GM19395 (cell line): Measurements from ENCODE around the gene ADARB2.

ENCODE experiments used
- ATAC-seq: cut with Tn5 transposase; IDR thresholded peaks from one replicate; pipeline ENCODE4 v1.9.1; 2021; ENCODE audit warnings: mild to moderate bottlenecking, moderate library complexity; ENCODE audit not compliant: unreplicated experiment

ADARB2 gene

DNA sequence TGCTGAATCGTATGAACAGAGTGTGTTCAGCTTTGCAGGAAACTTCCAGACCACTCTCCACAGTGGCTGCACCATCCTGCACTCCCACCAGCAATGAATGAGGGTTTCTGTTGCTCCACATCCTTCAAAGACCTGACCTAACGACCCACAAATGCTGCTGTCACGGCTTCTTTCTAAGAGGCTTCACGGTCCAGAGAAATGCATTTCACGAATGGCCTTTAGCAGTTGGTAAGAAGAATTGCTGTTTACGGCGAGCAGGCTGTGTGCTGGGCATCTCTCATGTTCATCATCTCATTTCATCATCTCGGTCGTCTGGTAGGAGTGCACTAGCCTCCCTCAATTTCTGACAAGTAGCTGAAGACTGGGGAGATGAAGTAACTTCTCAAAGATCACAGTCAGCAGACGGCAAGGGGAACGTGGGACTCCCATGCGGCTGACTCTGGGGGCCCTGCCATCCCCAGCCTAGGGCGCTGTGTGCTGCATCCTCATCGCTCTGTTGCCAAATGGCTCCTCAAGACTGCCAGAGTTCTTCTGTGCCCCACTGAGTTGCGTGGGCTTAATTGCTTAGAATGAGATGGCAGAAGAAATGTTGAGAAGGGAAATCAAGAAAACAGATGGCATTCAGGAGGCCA is 72.9 kb downstream of the ADARB2 start:
- ATAC-seq, result no peak

DNA sequence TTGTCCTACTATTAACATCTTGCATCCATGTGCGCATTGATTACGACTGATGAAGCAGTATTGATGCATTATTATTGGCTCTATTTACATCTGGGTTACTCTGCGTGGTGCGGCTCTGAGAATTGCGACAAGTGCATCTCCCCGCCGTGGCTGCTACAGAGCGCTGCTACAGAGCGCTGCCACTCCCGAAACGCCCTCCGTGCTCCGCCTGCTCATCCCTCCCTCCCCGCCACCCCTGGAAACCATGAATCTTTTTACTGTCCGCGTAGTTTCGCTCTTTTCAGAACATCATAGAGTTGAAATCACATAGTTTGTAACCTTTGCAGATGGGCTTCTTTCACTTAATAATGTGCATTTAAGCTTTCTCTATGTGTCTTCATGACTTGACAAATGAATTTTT is 74.1 kb downstream of the ADARB2 start:
- no peak for ATAC-seq

DNA sequence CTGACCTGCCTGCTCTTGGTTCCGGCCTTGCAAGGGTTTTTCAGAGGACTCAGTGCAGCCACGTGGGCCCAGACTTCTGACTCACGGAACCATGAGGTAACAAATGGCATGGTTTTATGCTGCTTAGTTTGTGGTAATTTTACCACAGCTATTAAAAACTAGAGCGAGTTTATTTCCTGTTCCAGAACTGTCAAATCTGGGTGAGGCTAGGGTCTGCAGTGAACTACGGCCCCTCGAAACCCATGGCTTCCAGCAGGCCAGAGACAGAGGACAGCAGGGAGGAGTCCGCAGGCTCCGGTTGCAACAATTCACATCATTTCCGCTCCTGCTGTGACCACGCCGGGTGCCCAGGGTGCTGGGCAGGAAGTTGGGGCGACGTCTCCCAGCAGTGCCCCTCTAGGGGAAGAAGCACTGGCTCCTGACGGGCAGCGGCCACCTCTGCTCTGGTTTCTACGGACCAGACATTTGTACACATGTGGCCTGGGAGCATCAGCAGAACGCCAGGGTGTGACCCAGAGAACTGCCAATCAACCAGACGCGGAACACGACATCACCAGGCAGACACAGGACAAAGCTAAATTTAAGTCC is 74.8 kb downstream of the ADARB2 start:
- ATAC-seq, result peak; percentile 37

DNA sequence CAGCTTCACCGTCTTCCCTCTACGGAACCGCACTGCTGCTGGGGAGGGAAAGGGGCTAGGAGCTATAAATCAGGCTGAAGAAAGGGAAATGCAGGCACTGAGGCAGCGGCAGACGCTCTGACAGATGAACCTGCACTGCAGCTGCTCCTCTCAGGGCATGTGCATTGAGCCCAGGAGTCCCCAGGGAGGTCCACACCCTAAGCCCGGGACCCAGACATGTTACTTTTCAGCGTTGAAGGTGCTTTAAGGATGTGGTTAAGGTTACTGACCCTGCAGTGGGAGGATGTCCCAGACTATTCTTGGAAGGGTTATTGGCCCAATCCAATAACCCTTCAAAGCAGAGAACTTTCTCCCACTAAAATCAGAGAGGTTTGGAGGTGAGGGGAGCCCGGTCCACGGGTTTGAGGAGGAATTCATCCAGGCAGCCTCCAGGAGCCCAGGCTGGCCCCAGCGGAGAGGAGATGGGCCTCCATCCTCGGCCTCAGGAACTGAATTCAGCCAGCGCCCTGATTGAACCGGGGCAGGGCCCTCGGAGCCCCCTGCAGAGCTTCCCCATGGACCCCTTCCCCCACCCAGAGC is 75.4 kb downstream of the ADARB2 start:
- ATAC-seq, result peak; percentile 74

DNA sequence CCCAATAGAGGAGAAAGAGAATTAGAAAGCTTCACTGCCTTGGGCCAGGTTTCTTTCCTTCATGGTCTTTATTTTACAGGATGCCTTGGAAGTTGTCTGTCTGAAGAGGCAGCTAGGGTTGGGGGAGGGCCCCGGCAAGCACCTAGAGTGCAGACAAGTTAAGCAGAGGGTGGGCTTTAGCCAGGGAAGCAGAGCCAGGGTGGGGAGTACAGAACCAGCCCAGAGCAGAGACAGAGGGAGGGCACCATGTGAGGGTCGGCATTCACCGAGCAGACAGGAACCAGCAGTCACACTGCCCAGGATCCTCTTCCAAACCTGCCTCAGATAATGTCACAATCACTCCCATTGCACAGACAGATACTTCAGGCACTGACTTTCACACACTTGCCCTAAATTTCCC is 75.9 kb downstream of the ADARB2 start:
- peak; percentile 3 for ATAC-seq

DNA sequence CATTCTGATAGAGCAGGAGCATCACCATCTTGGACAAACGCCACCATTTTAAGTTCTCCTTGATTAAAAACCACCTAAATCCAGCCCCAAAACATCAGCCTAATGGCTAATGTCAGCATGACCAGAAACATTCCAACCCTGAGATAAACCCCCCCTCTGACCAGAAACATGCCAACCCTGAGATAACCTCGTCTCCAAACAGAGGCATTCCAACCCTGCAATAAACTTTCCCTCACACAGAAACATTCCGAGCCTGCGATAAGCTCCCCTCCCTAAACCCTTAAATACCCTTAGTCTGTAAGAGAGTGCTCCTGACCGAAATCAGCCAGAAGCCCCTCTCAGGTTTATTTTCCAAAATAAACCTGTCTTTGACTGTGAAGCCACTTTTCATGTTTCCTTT is 76.5 kb downstream of the ADARB2 start:
- ATAC-seq, result no peak

DNA sequence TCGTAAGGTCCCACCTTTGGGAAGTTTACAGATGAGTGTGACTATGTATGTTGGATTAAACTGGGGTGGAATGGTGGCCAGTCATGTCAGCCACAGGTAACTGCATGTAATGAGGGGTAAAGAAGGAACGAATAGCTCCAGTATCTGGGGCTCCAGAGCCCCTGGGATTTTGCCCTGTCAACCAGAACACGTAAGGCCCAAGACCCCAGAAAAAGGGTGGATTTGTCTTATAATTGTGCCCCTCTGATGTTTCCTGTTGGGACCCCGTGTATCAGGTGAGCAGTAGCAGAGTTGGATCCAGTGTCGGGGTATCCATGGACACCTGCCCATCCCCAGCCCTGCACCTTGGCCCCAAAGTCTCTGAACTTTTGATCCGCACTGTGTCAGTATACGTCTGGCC is 76.9 kb downstream of the ADARB2 start:
- no peak for ATAC-seq

DNA sequence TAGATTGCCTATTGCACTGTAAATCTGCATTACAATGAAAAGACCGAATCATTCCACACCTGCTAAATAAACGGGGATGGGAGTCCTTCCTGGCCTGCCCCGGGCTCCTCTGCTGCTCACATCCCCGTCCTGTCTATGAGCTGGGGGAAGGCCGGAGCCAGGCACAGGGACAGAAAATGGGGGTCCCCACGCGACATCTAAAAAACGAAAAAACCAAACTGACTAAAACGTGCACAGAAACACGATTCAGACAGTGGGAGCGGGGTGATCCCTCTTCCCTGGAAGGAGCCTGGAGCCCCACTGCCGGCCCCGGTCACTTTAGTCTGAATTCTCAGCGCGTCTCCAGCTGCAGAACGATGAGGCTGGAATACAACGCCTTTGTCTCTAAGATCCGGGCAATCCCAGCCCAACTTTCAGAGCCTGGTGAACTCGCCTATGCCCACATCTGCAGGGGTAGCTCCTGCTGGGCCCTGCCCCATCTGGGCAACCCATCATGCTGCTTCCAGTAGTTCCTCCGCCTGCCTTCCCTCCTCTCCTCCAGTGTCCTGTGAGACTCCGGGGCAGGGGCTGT is 78.0 kb downstream of the ADARB2 start:
- no peak for ATAC-seq

DNA sequence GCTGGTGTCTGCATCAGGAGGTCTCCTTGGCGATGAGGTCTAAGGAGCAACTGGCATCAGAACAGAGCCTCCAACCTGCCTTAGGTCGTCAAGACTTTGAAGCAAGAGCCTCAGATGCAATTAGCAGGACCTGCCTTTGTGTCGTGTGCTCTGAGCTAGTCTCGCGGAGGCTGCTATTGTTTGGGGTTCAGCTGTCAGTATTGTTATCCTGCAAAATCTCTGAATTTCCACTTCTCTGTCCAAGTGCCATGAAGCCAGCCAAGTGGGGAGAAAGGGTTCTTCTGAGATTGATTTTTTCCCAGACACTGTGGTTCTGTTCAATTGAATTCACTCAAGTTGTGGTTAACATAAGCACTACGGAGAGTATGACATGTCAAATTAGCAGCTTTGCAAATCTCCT is 78.7 kb downstream of the ADARB2 start:
- no peak for ATAC-seq

DNA sequence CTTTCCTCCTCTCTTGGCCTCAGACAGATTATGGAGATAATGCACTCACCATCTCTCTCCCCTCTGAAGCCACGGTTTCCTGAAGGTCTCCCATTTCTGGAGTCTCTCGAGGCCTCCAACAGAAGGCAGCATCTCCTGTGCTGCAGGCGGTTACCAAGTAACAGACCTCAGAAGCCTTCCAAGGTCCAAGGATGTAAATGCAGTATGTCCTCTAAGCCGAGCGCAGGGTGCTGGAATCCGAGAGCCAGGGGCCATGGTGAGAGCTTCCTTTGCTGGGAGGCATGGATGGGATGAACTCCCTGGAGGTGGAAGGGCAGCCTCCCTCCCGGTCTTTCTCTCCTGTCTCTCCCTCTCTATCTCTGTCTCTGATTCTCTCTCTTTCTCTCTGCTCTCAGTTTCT is 79.8 kb downstream of the ADARB2 start:
- no peak for ATAC-seq

DNA sequence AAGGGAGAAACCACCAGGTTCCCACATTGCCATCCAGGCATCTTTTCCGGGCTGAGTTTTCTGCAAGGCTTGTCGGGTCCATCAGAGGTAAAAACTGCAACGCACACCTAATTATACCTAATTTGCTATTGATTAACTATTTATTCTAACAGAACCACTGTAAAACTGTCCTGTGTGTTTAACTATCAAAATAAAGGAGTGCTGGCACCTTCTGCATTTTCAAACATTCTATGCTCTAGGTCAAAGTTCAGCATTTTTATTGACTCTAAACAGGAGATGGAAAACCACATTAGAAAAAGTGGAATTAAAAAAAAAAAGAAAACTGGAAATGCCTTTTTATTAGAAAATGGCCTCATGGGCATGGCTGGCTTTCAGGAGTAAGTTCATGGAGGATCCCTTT is 82.0 kb downstream of the ADARB2 start:
- no peak for ATAC-seq

DNA sequence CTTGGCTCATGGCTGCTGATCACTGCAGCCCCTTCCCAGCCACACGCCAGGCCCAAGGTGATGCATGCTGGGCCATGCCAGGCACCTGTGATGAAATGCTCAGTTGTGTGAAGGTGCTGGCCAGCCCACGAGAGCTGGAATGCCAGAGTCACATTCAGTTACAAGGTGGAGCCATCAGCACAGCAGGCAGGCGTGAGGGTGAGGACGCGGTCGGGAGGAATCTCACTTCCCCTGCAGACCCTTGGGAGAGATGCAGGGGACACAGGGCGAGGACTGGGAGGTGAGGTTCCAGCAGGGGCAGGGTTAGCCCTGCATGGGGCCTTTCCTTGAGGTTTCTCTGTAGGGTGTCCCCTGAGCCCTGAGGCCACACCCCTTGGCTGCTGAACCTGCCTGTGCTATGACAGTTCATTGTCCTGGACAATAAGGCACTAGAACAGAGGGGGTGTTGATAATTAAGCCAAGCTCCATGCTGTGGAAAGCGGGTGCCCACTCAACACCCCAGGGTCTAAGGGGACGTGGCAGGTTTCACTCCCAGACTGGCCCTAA is 82.4 kb downstream of the ADARB2 start:
- ATAC-seq, result no peak

DNA sequence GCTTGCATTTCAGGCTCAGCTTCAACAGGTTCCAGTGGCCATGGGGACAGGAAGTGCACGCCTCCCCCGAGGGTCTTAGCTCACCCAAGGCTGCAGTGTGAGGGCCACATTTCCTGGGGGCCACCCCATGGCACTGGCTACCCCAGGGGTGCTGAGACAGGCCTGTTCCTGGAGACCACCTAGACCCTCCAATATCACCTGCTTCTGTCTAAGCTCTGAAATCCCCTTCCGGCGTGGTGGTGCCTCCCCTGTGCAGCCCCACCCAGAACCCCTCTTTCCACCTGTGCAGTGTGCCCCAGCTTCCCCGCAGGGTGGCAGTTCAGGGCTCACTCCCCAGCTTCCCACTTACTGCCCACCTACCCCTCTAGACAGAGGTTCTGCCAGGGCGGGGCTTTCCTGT is 83.1 kb downstream of the ADARB2 start:
- no peak for ATAC-seq

DNA sequence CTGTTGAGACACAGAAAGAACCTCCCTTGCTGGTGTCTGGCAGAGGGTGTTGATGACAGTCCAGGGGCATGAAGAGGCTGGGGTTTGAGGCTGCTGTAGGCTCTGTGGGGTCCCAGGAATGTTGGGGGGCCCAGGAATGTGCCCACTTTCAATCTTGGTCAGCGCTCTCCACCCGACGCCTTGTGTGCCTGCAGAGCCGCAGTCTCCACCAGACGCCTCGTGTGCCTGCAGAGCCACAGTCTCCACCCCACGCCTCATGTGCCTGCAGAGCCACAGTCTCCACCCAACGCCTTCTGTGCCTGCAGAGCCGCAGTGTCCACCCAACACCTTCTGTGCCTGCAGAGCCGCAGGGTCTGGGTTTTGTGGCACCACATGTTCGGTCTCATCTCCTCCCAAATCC is 84.0 kb downstream of the ADARB2 start:
- ATAC-seq, result no peak

DNA sequence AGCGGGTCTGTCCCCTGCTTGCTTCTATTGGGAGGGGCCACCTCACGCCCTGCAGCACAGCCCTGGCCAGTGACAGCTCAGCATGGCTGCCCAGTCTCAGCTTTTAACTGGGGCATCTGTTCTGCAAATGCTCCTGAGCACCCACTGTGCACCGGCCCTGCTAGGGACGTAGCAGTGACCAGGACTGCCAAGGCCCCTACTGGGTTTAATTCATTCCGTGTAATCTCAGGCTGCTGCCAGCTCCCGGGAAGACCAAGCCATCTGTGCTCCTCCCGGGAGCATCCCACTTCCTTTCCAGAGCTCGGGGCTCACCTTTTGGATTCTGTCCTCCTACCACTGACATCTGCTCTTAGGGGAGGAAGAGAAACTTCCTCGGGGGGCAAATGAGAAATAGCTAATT is 85.2 kb downstream of the ADARB2 start:
- ATAC-seq, result no peak

DNA sequence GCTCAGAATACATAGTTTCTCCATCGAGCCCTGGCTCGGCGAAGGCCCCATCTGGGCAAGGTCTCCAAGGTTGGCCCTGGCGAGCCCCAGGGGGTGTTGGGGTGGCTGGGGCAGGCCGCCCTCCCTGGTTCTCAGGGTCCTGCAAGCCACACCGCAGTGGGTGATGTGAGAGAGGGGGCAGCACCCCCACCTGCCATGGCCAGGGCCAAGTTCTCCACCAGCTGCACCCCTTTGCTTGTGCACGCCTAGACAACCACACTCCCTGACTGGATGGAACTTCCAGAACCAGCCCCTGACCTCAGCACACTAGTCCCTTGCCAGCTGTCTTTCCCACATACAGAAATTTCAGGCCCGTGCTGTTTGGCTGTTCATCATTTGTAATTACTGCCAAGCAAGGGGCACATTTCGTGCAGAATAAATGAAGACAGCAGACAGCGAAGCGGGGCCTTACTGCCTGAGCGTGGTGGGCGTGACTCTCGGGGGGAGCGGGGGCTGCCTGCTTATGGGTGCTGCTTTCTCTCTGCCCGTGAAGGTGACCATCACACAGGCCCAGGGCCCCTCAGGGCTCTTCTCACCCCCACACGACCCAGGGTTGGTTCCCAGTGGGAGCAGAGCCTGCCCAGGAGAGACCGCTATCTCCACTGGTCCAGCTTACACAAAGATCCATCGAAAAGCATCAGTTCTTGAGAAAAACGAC is 85.9 kb downstream of the ADARB2 start:
- no peak for ATAC-seq

DNA sequence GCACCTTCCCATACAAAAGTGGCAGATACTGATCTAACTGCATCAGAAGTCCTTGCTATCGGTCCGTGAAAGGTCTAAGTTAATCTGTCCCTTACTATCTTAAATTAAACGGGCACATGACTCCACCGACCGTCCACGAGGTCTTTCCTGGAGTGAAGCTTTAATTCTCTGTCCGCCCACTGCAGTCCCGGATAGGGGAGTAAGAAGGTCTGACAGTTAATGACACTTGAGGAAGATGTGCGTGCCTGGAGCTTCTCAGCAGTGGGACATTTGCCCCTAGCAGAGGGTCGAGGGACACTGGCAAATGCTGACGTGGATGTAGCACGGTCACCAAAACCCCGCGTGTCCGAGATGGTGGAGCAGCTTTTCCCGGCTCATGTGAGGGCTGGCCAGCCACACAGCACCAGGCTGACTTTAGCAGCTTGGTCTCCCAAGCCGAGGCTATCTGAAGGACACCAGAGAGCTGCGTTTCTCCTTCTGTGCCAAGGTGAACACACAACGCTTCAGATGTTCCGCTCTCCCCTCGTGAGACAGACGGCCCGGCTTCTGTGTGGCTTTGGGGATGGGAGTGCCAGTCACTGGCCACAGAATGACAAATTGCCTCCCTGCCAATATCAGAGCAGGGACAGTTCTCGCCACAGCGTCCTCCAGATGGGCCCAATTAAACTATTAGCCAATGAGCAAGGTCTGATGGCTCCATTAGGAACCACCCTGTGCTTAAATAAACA is 86.6 kb downstream of the ADARB2 start:
- ATAC-seq, result no peak

DNA sequence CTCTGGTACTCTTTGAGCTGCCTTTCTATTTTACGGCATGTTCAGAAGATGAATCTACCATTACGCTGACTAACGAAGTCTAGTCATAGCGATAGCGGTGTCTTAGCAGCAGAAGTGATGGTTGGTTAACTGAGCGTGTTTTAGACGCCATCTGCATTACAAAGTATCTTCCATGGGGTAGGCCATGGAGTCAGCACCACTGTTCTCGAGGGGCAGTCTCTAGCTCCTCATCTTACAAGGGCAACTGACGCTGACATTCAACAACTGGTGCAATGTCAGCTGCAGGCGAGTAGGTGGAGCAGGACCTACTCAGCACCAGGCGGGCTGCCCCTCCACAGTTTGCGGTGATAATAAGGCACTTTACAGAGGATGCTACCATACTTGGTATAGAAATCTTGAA is 88.7 kb downstream of the ADARB2 start:
- ATAC-seq, result no peak

DNA sequence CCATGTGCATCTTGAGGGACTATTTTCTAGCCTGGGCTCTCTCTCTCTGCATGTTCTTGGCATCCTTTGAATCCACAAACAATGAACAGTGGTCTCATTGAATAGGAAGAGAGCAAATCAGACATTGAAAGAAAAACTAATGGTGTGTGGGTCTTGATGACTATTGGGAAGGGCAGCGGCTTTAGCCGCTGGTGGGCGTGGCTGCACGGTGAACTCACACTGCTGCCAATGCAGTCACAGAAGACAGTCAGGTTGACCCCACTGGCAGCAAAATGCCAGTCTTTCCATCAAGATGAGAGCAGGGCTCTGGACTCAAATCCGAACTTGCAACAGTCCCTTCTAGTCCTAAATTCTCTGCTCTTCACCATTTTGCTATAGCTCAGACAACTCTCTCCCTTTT is 91.0 kb downstream of the ADARB2 start:
- no peak for ATAC-seq

DNA sequence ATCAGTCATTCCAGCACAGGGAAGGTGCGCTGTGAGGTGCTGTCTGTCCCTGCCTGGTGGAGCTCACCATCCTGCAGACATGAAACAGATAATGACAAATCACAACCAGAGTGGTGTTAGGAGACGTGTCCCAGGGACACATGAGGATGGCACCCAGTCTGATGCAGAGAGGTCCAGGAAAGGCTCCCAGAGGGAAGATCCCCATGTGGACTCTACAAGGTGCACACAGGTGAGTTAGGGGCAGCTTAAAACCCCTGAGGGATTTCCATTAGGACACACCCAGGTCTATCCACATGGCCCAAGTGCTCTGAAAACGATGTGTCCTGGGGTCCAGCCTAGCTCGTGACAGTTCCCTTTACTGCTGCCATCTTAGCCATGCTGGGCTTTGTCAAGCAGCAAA is 91.4 kb downstream of the ADARB2 start:
- ATAC-seq, result no peak

DNA sequence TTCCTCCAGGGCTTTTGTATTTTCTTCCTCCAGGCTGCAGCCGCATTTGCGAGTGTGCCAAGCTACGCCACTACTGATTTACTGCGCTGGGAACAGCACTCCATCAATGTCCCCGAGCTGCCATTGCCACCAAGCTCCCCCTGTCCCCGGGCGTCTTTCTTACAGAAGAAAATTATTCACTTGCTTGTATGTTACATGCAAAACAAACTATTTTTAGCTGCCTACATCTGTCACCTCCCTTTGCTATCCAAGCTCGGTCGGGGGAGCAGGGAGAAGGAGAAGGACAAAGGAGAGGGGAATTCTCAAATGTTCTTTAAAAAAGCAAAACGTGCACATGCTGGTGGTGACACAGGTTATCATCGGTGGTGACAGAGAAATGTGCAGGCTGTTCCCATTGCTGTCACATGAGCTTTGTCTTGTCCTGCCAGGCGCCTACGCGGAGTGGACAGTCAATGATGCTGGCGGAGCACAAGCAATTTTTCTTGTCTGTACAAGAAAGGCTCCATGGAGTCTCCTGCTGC is 93.1 kb downstream of the ADARB2 start:
- no peak for ATAC-seq
